Activated CD4-positive, alpha-beta T cell treated with anti-CD3 and anti-CD28 coated beads for 36 hours (primary cell): Measurements from ENCODE around the gene APPBP2. TPM values are rescaled to one million over a fixed set of nuclear protein-coding genes. Genes with fewer than 3 reads are reported as not detected.
"Not testable (repeated sequence)": the region's sequence is repeated elsewhere in the genome, so short reads cannot be mapped to it uniquely, and the experiment has no call there.

ENCODE experiments used
- ATAC-seq: fragments of 200-7000 bp; cut with Tn5 transposase; one replicate; pipeline ENCODE4 v1.10.0; 2021; ENCODE audit warnings: mild to moderate bottlenecking, moderate library complexity
- CTCF ChIA-PET: fragments of 350-600 bp; sonication (Branson Sonifier 250); formaldehyde crosslinking; loops from one replicate; lab custom pipeline; 2021; ENCODE audit warnings: antibody characterized with exemption; lab: Charles Lee
- POLR2A ChIA-PET: fragments of 350-600 bp; sonication (Branson Sonifier 250); formaldehyde crosslinking; loops from one replicate; lab custom pipeline; 2021; ENCODE audit warnings: antibody characterized with exemption, inconsistent platforms; lab: Charles Lee
- DNase-seq: peaks from one replicate; pipeline ENCODE4 v3.0.0-alpha.2; 2020
- H3K27ac Mint-ChIP-seq: one replicate; pipeline ENCODE4 v1.8.0; 2021; ENCODE audit warnings: mixed read lengths
- H3K27me3 Mint-ChIP-seq: one replicate; pipeline ENCODE4 v1.8.0; 2021; ENCODE audit warnings: mixed read lengths
- H3K36me3 Mint-ChIP-seq: one replicate; pipeline ENCODE4 v1.8.0; 2021; ENCODE audit warnings: low read depth, mixed read lengths
- H3K4me1 Mint-ChIP-seq: one replicate; pipeline ENCODE4 v1.8.0; 2021; ENCODE audit warnings: mixed read lengths
- H3K4me3 Mint-ChIP-seq: one replicate; pipeline ENCODE4 v1.8.0; 2021; ENCODE audit warnings: mild to moderate bottlenecking, moderate library complexity, mixed read lengths
- H3K9me3 Mint-ChIP-seq: one replicate; pipeline ENCODE4 v1.8.0; 2021; ENCODE audit warnings: low read depth, mixed read lengths
- intact Hi-C, 2 experiments: fragments of 100-400 bp; cut with DNase I in 1 of 2; cut with micrococcal nuclease in 1 of 2; formaldehyde crosslinking; loops; one replicate each; pipeline versions ENCODE4 v1.14.2 to v1.15.1; 2022 to 2024; cut with DNase I, micrococcal nuclease
- total RNA-seq, 2 experiments: library from RNA; stranded (reverse); gene quantifications; one replicate each; pipeline ENCODE4 v1.2.3, GENCODE V29; 2021

The APPBP2 gene
- total RNA-seq, 2 experiments from 2014 or later: 21.4 to 28.8 TPM

DNA sequence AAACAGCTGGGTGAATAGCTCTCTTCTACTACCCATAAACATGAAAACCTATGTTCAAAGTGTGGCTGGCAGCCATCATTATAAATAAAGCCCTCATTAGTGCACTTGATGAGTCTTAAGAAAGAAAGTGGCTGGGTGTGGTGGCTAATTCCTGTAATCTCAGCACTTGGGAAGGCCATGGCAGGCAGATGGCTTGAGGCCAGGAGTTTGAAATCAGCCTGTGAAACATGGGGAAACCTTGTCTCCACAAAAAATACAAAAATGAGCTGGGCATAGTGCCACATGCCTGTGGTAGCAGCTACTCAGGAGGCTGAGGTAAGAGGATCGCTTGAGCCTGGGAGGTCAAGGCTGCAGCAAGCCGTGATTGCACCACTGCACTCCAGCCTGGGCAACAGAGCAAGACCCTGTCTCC lies 28.3 kb upstream of the APPBP2 start:
- H3K9me3 Mint-ChIP-seq: peaks cover 9% of the 10 kb centered on the region
- ATAC-seq (no peak), DNase-seq (no peak)
- CTCF ChIA-PET: interaction anchor here (0.6 to 1.2 kb wide), 3 partner anchors 15 to 47 kb away, joined by 3 to 8 read pairs (median 4); no protein-coding TSS in a partner anchor
- POLR2A ChIA-PET: no interaction called here
- H3K27me3 Mint-ChIP-seq: no peaks in the 10 kb centered on the region
- H3K4me3 Mint-ChIP-seq: no peak overlapping the region
- intact Hi-C loops: no loop called here
- no peak overlapping the region for H3K27ac Mint-ChIP-seq
- no peaks in the 10 kb centered on the region for H3K4me1 Mint-ChIP-seq
- no peaks in the 10 kb centered on the region for H3K36me3 Mint-ChIP-seq

DNA sequence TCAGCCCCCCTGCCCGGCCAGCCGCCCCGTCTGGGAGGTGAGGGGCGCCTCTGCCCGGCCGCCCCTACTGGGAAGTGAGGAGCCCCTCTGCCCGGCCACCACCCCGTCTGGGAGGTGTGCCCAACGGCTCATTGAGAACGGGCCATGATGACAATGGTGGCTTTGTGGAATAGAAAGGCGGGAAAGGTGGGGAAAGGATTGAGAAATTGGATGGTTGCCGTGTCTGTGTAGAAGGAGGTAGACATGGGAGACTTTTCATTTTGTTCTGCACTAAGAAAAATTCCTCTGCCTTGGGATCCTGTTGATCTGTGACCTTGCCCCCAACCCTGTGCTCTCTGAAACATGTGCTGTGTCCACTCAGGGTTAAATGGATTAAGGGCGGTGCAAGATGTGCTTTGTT lies 26.2 kb upstream of the APPBP2 start:
- H3K9me3 Mint-ChIP-seq, POLR2A ChIA-PET, CTCF ChIA-PET, H3K36me3 Mint-ChIP-seq, H3K27me3 Mint-ChIP-seq, DNase-seq, ATAC-seq, H3K4me1 Mint-ChIP-seq, H3K27ac Mint-ChIP-seq, H3K4me3 Mint-ChIP-seq, intact Hi-C loops: not testable (repeated sequence)

DNA sequence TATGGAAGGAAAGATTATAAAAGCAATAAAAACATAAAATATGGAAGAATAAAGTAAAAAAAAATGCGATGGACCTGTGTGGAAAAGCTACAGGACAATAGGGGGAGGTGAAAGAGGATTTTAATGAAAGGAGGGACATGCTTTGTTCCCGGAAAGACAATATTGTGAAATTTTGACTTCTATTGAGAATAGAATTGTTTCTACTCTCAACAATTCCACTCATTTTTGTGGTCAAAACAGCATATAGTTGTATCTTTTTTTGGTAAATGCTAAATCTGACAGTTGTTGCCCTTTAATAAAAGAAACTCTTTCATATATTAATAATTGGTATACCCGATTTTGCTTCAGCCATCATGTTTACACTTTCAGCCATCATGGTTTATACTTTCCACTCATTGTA lies 22.9 kb upstream of the APPBP2 start:
- CTCF ChIA-PET: no interaction called here
- POLR2A ChIA-PET: no interaction called here
- Mint-ChIP-seq H3K27ac (no peak overlapping the region), H3K9me3 (peaks cover 3% of the 10 kb centered on the region), H3K4me3 (no peak overlapping the region), H3K27me3 (no peaks in the 10 kb centered on the region), H3K36me3 (no peaks in the 10 kb centered on the region), H3K4me1 (no peaks in the 10 kb centered on the region)
- no peak for DNase-seq
- intact Hi-C loops: no loop called here
- no peak for ATAC-seq

DNA sequence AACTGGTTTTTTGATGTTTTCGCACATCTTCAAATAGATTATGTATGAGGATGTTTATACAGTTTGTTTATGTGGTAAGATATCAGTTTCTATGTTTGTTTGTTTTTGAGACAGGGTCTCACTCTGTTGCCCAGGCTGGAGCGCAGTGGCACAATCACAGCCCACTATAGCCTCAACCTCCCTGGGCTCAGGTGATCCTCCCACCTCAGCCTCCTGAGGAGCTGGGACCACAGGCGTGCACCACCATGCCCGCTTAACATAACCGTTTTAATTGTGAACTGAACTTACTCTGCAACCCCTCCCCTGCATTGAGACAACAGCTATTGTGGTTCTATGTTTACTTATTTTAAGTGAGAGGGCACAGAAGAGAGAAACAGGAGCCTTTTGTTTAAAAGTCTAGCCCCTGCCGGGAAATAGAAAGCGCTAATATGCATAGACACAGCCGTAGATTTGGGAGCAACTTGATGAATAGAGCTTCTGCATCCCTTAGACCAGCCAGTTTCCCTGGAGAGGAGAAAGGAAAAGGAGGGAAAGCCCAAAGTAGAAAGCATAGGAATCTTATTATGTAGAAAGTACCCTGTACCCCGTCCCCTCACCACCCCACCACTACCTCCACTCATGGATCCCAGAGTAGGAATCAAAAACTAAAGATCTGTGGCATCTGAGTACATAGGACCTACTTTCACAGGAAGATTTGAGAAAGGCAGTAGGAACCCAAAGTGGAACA lies 19.6 kb upstream of the APPBP2 start:
- ATAC-seq: no peak
- H3K9me3 Mint-ChIP-seq: no peaks in the 10 kb centered on the region
- no peaks in the 10 kb centered on the region for H3K4me1 Mint-ChIP-seq
- ChIA-PET CTCF (interaction anchor here (1.2 to 1.5 kb wide), 2 partner anchors 19 to 23 kb away, joined by 3 to 4 read pairs; no protein-coding TSS in a partner anchor), POLR2A (no interaction called here)
- no peak for DNase-seq
- no peak overlapping the region for H3K4me3 Mint-ChIP-seq
- intact Hi-C loops: no loop called here
- H3K27ac Mint-ChIP-seq: no peak overlapping the region
- no peaks in the 10 kb centered on the region for H3K36me3 Mint-ChIP-seq
- no peaks in the 10 kb centered on the region for H3K27me3 Mint-ChIP-seq

DNA sequence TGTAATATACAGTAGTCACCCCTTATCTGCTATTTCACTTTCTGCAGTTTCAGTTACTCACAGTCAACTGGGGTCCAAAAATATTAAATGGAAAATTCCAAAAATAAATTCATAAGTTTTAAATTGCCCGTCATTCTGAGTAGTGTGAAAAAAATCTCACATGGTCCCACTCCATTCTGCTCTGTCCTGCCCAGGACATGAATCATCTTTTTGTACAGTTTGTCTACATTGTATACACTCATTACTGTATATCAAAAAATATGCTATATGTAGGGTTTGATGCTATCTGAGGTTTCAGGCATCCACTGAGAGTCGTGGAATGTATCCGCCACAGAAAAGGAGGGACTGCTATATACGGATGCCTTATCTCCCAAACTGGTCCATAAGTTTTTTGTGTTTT lies 16.0 kb upstream of the APPBP2 start:
- ChIA-PET POLR2A (no interaction called here), CTCF (no interaction called here)
- DNase-seq (no peak), ATAC-seq (no peak)
- Mint-ChIP-seq H3K27ac (no peak overlapping the region), H3K4me1 (no peaks in the 10 kb centered on the region), H3K9me3 (no peaks in the 10 kb centered on the region), H3K4me3 (no peak overlapping the region), H3K36me3 (no peaks in the 10 kb centered on the region), H3K27me3 (peaks cover 2% of the 10 kb centered on the region)
- intact Hi-C loops: no loop called here

DNA sequence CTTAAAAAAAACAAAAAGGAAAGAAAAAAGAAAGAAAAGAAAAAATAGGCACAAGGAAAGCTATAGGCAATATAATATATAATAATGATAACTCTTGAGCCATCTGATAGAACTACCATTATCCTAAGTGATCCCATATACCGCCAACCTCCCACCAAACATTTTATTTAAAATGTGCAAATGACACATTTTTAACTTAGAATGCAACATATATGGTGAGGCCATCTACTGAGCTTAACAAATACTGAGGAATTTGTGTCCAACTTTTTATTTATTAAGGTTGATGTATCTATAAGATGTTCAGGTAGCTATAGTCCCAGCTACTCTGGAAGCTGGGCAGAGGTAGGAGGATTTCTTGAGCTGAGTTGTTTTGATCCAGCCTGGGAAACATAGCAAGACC lies 14.4 kb upstream of the APPBP2 start:
- CTCF ChIA-PET: interaction anchor here (0.9 kb wide), 1 partner anchor 17 kb away, joined by 4 read pairs; no protein-coding TSS in a partner anchor
- H3K4me1 Mint-ChIP-seq: no peaks in the 10 kb centered on the region
- DNase-seq (no peak), ATAC-seq (no peak)
- POLR2A ChIA-PET: no interaction called here
- H3K27me3 Mint-ChIP-seq: peaks cover 2% of the 10 kb centered on the region
- no peaks in the 10 kb centered on the region for H3K9me3 Mint-ChIP-seq
- intact Hi-C loops: no loop called here
- no peak overlapping the region for H3K4me3 Mint-ChIP-seq
- no peak overlapping the region for H3K27ac Mint-ChIP-seq
- no peaks in the 10 kb centered on the region for H3K36me3 Mint-ChIP-seq

DNA sequence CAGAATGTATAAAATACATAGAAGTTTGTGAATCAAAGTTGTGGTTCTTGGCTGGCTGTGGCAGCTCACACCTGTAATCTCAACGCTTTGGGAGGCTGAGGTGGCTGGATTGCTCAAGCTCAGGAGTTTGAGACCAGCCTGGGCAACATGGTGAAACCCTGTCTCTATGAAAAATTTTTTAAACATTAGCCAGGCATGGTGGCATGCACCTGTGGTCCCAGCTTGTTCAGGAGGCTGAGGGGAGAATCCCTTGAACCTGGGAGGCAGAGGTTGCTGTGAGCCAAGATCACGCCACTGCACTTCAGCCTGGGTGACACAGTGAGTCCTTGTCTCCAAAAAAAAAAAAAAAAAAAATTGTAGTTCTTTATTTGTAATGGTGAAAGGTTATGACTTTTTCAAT lies 13.8 kb upstream of the APPBP2 start:
- no peaks in the 10 kb centered on the region for H3K9me3 Mint-ChIP-seq
- no peak overlapping the region for H3K27ac Mint-ChIP-seq
- CTCF ChIA-PET: no interaction called here
- ATAC-seq: no peak
- peaks cover 2% of the 10 kb centered on the region for H3K27me3 Mint-ChIP-seq
- no peak overlapping the region for H3K4me3 Mint-ChIP-seq
- POLR2A ChIA-PET: no interaction called here
- no peaks in the 10 kb centered on the region for H3K36me3 Mint-ChIP-seq
- intact Hi-C loops: no loop called here
- no peak for DNase-seq
- H3K4me1 Mint-ChIP-seq: no peaks in the 10 kb centered on the region

DNA sequence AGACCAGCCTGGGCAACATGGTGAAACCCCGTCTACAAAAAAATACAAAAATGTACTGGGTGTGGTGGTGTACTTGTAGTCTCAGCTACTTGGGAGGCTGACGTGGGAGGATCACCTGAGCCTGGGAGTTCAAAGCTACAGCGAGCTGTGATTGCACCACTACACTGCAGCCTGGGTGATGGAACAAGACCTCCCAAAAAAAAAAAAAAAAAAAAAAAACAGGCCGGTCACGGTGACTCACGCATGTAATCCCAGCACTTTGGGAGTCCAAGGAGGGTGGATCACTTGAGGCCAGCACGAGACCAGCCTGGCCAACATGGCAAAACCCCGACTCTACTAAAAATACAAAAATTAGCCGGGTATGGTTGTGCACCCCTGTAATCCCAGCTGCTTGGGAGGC lies 12.7 kb upstream of the APPBP2 start:
- Mint-ChIP-seq H3K27ac (no peak overlapping the region), H3K27me3 (peaks cover 2% of the 10 kb centered on the region), H3K9me3 (no peaks in the 10 kb centered on the region), H3K36me3 (no peaks in the 10 kb centered on the region), H3K4me1 (no peaks in the 10 kb centered on the region), H3K4me3 (no peak overlapping the region)
- intact Hi-C loops: no loop called here
- POLR2A ChIA-PET: no interaction called here
- ATAC-seq (no peak), DNase-seq (no peak)
- CTCF ChIA-PET: interaction anchor here (0.6 to 0.8 kb wide), 3 partner anchors 17 to 784 kb away, joined by 3 to 4 read pairs (median 3); no protein-coding TSS in a partner anchor

DNA sequence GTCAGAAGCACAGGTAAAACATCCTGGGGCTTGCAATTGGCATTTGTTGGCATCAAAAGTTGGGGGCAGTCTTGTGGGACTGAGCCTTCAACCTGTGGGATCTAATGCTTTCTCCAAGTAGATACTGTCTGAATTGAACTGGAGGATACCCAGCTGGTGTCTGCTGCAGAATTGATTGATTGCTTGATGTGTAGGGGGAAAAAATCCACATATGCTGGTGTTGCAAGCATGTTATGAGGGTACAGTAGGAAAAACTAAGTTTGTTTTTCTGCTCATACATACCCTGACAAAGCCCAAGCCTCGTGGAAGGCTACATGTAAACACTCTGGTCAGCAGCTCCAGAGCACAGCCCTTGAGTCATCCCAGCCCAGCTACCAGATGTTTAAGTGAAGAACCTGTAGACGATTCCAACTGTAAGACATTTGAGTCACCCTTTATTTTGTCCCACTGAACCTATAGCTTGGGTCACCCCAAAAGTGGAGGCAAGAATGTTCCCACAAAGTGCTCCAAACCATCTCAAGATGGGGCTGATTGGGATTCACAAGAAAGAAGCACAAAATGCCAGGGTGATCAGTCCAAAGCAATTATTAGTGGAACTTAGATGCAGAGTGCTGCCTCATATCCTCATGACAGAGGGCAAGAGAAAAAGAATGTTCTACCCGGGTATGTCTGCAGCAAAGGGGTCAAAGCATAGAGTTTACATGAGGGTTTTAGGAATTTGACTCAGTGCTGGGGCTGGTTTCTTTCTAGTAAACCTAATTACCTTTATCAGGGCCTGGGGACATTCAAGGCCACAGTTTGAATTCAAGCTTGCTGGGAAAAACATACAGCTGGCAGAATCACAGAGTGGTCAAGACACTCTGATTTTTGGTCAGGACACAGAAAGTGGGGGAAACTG lies 9.6 kb upstream of the APPBP2 start:
- Mint-ChIP-seq H3K27ac (no peak overlapping the region), H3K4me1 (no peaks in the 10 kb centered on the region), H3K9me3 (peaks cover 1% of the 10 kb centered on the region), H3K27me3 (peaks cover 2% of the 10 kb centered on the region), H3K36me3 (no peaks in the 10 kb centered on the region), H3K4me3 (no peak overlapping the region)
- ATAC-seq (no peak), DNase-seq (no peak)
- intact Hi-C loops: no loop called here
- CTCF ChIA-PET: interaction anchor here (2.4 kb wide), 1 partner anchor 12 kb away, joined by 8 read pairs; no protein-coding TSS in a partner anchor
- POLR2A ChIA-PET: no interaction called here

DNA sequence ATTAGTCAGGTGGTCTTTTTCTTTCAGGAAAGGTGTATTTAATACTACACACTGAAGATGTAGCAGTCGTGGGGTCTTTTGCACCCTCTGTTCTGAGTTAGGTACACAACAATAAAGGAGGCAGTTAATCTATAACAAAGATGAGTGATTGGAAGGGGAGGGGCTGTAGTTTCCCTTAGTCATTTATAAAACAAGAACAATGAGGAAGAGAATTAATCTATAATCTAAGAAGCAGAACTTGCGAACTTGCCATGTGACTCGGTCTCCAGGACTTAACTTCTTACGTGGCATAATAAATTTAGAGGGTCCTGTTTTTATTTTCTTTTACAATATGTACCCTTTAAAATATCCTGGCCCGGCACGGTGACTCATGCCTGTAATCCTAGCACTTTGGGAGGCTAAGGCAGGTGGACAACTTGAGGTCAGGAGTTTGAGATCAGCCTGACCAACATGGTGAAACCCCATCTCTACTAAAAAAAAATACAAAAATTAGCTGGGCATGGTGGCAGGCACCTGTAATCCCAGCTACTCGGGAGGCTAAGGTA lies 8.6 kb upstream of the APPBP2 start:
- H3K36me3 Mint-ChIP-seq: no peaks in the 10 kb centered on the region
- ChIA-PET CTCF (no interaction called here), POLR2A (no interaction called here)
- H3K9me3 Mint-ChIP-seq: peaks cover 1% of the 10 kb centered on the region
- H3K27me3 Mint-ChIP-seq: peaks cover 2% of the 10 kb centered on the region
- H3K27ac Mint-ChIP-seq: no peak overlapping the region
- intact Hi-C loops: no loop called here
- DNase-seq (no peak), ATAC-seq (no peak)
- H3K4me3 Mint-ChIP-seq: no peak overlapping the region
- H3K4me1 Mint-ChIP-seq: no peaks in the 10 kb centered on the region

DNA sequence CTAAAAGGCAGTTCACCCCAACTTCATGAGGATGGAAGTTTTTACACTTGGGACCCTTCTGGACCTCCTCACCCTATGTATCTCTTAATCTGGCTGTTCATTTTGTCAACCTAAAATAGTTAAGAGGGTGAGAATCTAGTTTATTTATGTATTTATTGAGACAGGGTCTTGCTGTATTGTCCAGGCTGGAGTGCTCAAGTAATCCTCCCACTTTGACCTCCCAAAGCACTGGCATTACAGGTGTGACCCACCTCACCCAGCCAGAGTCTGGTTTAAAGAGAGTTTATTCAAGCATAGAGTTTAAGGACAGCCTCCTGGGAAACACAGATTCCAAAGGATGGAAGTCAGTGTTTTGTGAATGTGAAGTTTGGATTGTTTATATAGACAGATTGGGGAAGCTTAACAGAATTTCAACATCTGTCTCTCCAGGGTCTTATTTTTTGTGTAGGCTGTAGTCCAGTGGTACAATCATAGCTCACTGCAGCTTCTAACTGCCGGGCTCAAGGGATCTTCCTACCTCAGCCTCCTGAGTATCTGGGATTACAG lies 8.0 kb upstream of the APPBP2 start:
- Mint-ChIP-seq H3K4me1 (no peaks in the 10 kb centered on the region), H3K27me3 (peaks cover 2% of the 10 kb centered on the region), H3K27ac (no peak overlapping the region), H3K9me3 (peaks cover 1% of the 10 kb centered on the region), H3K36me3 (no peaks in the 10 kb centered on the region), H3K4me3 (no peak overlapping the region)
- intact Hi-C loops: no loop called here
- POLR2A ChIA-PET: no interaction called here
- ATAC-seq: no peak
- DNase-seq: no peak
- CTCF ChIA-PET: no interaction called here
